ENCODE data around the gene COL1A2. TPM values are rescaled to one million over a fixed set of nuclear protein-coding genes. Genes with fewer than 3 reads are reported as not detected.

The COL1A2 gene
- polyA plus RNA-seq, 1 donor, result 3,136 TPM

DNA sequence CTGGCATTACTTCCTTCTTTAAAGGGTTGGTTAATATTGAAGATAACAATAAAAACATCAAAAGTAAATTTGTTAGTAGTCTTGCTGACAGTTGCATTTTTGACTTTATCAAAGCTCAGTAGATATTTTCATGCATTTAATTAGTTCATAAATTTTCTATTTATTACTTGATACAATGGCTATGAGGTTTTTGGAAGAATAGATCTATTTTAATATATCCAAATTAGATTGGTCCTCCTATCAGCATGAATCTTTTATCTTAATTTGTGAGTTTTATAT is 16.4 kb downstream of the COL1A2 start:
- no peak for DNase-seq

GRCh38 chr7:94412762-94413322 is 18.1 kb downstream of the COL1A2 start:
- no peak for DNase-seq

DNA sequence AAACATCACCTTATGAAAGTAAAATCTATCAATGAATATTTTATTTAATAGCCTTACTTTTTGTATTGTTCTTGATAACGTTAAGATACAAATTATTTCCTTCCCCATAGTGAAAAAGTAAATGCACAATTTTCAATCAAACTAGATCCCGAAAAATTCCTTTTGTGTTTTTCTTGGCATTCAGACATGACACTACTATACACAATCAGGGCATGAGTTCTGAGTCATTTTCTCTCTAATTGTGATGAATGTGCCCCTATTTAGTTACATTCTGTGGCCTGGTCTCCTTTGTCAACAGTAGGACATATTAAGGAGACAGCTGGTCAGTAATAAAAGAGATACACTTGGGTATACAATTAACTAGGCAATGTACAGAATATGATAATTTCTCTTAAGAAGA is 19.8 kb downstream of the COL1A2 start:
- DNase-seq, result no peak

GRCh38 chr7:94414980-94415379 is 20.3 kb downstream of the COL1A2 start:
- DNase-seq, result no peak

DNA sequence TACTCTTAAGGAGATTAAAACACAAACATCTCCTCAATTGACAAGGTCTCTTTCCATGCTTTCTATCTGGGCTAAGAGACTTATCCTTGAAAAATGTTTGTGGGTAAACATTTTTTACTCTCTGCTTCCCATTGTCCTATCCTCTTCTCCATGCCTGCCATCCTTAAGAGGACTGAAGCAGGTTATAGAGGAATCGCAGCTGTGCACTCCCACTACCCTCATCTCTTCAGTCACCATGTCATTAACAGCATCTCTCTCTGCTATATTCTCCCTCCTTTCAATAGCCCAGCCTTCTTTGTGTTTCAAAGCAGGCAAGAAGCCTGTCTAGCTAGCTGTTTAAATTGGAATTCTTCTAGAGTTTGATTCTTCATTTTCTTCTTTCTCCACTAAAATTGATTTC is 22.6 kb downstream of the COL1A2 start:
- DNase-seq, result no peak

- DNase-seq, result no peak
Observed at GRCh38 chr7:94417901-94418300, 23.2 kb downstream of the COL1A2 start.

GRCh38 chr7:94418851-94419250 is 24.2 kb downstream of the COL1A2 start:
- no peak for DNase-seq

DNA sequence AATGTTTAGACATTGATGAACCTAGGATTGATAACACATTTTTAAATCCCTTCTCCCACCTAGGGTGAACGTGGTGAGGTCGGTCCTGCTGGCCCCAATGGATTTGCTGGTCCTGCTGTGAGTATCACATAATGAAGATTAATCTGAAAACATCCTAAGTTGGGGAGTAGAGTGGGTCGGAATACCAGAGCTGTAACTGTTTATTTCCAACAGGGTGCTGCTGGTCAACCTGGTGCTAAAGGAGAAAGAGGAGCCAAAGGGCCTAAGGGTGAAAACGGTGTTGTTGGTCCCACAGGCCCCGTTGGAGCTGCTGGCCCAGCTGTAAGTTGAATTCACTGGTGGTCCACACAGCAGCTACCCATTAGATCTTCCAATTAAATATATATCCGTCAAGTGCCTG is 25.6 kb downstream of the COL1A2 start:
- DNase-seq, result no peak

DNA sequence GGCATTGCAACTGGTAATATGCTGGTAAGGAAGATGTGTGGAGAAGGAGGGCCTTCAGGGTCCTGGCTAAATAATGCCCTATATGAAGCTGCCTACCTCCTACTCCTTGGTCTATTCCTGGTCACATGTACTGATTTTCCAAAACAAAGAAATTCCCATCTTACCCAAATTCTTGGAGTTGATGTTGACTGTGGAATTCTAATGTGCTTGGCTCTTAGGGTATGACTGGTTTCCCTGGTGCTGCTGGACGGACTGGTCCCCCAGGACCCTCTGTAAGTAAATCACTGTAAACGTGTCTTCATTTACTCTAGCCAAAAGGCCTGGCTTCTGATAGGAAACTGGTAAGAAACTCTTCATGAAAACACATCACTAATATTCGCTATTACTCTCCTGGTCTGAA is 27.0 kb downstream of the COL1A2 start:
- DNase-seq, result no peak

DNA sequence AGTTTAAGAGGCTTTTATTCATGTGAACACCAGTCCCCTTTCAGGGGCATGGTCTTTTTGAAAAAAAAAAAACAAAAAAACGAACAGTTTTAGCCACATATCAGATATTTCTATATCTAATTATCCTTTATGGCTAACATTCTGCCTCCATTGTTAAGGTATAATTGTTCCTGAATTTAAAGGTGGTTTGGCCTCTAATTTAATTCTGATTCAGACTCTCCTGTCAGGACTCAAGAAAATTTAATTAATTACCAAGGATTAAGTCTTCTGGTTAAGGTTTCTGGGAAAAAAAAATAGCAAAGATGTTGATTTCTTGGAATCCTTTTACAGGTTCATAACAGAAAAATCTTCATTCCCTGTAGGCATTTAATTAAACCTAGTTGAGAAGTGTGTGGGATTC is 27.4 kb downstream of the COL1A2 start:
- DNase-seq, result no peak

GRCh38 chr7:94422827-94423460 is 28.2 kb downstream of the COL1A2 start:
- DNase-seq, result no peak

GRCh38 chr7:94423863-94424735 is 29.4 kb downstream of the COL1A2 start:
- DNase-seq, result no peak

GRCh38 chr7:94425546-94425945 is 30.9 kb downstream of the COL1A2 start:
- DNase-seq, result no peak

GRCh38 chr7:94426980-94427875 is 32.5 kb downstream of the COL1A2 start:
- no peak for DNase-seq

DNA sequence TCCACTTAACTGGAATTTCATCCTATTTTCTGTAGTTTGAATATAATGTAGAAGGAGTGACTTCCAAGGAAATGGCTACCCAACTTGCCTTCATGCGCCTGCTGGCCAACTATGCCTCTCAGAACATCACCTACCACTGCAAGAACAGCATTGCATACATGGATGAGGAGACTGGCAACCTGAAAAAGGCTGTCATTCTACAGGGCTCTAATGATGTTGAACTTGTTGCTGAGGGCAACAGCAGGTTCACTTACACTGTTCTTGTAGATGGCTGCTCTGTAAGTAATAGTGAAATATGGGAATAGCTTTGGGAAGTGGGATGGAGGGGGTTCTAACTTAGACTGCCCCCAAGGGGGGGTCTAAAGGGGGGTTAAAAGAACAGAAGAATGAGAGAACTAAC is 34.5 kb downstream of the COL1A2 start:
- no peak for DNase-seq

- no peak for DNase-seq
Observed at GRCh38 chr7:94431176-94431575, 36.5 kb downstream of the COL1A2 start.

GRCh38 chr7:94431619-94432280 is 37.1 kb downstream of the COL1A2 start:
- DNase-seq, result no peak

DNA sequence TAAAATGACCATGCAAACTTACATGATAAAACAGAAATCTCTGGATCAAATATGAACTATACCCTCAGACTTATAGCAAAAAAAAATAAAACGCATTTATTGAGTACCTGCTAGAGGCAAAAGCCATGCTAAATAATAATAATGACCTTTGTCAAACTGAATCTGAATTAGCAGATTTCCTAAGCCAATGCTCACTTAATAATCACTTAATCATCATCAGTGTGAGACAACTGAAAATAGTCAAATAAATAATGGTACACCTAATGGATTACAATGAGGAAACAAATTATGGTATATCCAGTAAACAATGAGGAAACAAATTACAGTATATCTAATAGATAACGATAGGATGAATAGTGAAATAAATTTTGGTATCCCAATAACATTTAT is 37.6 kb downstream of the COL1A2 start:
- no peak for DNase-seq

DNA sequence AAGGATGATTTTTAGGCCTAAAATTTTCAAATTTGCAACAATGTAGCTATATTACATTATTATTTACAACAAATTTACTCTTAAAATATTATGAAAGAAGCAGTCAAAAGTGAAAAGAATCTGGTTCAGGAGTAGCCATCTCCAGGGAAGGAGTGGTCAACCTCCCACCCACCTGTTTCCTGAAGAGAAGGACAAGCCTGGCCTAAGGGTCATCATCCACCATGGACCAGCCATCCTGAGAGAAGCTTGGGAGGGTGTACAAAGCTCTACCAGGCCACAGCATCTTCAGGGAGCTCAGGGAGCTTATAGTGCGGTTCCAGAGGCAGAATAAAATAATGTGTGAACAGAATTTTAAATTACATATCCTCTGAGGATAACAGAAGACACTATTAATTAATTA is 38.1 kb downstream of the COL1A2 start:
- no peak for DNase-seq

DNA sequence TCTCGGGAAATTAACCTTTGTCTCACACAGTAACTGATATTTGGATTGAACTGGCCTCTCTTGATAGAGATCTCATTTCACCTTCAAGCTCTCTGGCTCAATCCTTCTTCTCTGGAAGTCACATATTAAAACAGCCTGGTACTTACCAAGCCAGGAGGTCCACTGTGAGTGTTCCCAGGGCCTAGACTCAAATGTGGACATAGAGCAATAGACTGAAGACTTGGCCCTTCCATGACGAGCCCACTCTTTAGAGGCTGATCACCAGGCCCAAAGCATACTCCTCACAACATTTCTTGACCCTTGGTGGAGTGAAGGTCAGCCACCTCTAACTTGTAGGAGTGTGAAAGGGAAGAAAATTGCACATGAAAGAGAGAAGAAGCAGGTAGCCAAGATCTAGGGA is 38.5 kb downstream of the COL1A2 start:
- no peak for DNase-seq

DNA sequence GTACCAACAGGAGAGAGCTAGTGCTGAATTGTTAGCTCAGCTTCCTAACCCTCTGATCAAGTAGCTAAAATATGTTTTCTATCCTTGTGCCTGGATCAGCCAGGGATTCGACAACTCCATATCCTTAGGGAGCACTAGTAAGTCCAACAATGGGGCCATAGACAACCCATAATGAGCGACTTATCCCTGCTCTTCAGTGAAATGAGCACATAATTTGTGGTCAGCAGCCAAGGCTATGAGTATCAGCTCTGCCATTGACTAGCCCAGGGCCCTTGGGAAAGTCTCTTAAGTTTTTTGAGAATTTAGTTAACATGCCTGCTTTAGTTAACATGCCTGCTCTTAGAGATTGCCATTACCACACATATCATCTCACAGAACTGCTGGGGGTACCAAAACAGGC is 39.3 kb downstream of the COL1A2 start:
- DNase-seq, result no peak

GRCh38 chr7:94436018-94436604 is 41.4 kb downstream of the COL1A2 start:
- no peak for DNase-seq
